GM19328 (cell line): ENCODE data around the gene KARS1.

Source experiments
- ATAC-seq: cut with Tn5 transposase; IDR thresholded peaks from one replicate; pipeline ENCODE4 v1.9.1; 2021; ENCODE audit warnings: mild to moderate bottlenecking, moderate library complexity; ENCODE audit not compliant: unreplicated experiment

KARS1 gene

DNA sequence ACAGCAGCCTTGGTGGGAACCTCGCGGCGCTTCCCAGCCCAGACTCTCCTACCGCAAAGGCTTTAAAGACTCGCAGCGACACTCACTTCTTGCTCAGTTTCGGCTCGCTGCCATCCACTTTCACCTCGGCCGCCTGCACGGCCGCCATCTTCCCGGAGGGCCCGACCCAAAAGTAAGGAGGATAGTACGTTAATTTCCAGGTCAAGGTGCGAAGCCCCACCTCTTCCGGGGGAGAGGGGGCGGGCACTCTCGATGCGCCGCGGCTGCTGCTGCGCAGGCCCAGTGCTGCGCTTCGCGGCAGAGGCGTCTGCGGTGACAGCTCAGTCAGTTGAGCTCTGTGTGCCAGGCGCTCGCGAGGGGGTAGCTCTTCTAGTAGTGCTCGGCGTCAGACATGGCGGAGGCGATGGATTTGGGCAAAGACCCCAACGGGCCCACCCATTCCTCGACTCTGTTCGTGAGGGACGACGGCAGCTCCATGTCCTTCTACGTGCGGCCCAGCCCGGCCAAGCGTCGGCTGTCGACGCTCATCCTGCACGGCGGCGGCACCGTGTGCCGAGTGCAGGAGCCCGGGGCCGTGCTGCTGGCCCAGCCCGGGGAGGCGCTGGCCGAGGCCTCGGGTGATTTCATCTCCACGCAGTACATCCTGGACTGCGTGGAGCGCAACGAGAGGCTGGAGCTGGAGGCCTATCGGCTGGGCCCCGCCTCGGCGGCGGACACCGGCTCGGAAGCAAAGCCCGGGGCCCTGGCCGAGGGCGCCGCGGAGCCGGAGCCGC is at the start of gene KARS1, which contains the start of gene TERF2IP:
Gene KARS1 (minus strand): TSS at position 174 of the 773 bp plus-strand sequence. CDS start 26 bp downstream, at position 148.
Gene TERF2IP (plus strand): TSS at position 282 of the 773 bp plus-strand sequence. CDS start 110 bp downstream, at position 392.
- peak; percentile 86 for ATAC-seq

DNA sequence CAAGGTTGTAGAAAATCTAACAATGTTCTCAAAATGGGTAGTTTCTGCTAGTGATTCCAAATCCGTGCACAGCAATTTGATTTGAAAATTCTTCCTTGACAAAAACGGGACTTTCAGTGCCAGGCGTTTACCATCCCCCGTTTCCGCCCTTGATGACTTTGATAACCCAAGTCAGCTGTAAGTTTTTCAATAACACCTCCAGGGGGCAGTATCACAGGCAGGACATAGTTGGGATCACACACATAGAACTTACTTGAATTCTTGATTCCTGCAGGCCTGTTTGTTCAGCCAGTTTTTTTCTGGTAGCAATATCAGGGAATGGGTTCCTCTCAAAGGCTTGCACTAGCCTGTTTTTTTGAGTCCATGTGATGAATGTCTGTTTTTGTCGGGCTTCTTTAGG is 48.2 kb upstream of the KARS1 start:
- no peak for ATAC-seq

DNA sequence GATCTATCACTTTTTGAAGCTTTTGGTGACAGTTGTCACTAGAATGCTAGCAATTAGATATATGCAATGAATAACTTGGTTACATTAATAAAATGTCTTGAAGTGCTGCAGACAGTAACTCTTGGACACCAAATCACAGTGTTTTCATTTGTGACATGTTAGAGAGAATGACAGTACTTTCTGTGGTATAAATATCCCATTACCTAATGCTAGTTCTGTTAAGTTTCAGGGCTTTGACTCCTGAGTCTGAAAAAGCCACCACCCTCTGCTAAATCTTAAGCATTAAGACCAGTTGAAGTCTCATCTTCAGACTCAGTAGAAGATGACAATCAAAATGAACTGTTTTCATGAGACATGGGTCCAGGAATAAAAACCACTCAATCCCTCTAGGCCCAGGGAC is 39.9 kb upstream of the KARS1 start:
- no peak for ATAC-seq

- no peak for ATAC-seq
Measured at GRCh38 chr16:75682308-75682707, 34.8 kb upstream of the KARS1 start.

DNA sequence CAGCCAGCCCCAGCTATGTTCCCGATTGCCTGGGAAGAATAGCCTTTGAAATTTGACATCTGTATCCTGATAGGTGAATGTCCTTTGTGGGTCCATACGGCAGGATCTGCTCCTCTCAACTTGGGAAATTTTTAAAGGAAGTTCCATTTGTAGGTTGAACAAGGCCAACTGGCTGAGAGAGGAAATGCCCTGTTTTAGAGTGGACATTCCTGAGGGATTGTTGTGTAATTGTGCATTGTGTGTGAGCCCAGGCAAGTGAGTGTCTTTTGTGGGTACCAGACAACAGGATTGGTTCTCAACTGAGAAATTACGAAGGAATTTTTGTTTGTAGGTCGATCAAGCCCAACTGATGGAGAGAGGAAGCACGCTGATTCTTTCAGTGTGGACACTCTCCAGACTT is 31.9 kb upstream of the KARS1 start:
- ATAC-seq: no peak

DNA sequence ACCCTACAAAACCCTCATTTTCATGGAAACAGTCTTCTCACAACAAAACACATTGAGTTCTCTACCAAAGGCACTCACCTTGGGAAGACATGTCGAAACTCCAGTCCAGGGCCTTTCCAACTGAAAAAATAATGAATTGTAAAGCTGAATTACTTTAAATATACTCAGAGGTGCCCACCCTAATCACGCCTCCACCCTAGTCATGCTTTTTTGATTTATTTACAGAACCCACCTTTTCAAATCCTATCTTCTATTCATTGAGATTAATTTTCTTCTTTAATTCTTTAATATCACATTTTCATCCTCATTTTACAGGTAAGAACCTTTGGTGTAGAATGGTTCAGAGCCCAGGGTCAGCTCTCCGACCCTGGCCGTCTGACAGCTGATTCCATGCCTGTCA is 29.4 kb upstream of the KARS1 start, which contains the start of gene CPHXL2:
Gene CPHXL2 (minus strand): TSS at position 101 of the 400 bp plus-strand sequence. CDS start 10 bp downstream, at position 91.
- ATAC-seq: no peak

DNA sequence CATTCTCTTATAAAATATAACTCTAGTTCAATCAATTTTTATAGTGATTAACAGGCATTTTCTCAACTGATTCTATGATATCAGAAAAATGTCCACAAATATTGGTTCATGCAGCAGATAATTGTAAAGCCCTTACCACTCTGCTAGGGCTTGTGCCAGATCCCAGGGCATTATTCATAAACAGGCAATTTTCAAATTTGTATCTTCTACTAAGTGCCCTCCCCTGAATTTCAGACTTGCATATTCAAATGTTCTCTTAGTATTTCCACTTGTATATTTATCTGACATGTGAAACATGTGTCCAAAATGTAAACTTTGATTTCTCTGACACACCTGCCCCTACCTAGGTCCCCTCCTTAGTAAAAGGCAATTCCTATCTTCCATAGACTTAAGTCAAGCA is 20.0 kb upstream of the KARS1 start:
- no peak for ATAC-seq

- ATAC-seq: no peak
Measured at GRCh38 chr16:75660726-75661302, 13.3 kb upstream of the KARS1 start.

DNA sequence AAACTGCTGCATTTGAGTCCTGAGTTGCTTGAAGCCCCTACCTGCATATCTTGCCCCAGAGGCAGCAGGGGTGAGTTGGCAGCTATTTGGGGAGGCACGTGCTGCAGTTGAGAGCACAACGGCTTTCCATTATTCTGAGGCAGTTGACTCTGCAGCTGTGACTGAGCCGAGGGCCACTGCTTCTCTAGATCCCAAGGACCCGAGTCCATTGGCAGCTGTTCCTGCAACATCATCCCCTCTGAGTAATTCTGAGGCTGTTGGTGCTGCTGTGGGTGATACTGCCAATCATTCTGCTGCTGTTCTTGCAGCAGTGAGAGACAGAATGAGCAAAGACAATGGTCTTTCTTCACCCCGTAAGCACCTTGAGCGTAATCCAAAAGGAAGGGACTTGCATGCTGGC is 12.9 kb upstream of the KARS1 start:
- ATAC-seq: no peak

- no peak for ATAC-seq
Measured at GRCh38 chr16:75658175-75658574, 10.7 kb upstream of the KARS1 start.

- ATAC-seq: no peak
Measured at GRCh38 chr16:75653922-75654321, 6.5 kb upstream of the KARS1 start.

- ATAC-seq: peak; percentile 18
Measured at GRCh38 chr16:75648265-75649076, 1.0 kb upstream of the KARS1 start.

DNA sequence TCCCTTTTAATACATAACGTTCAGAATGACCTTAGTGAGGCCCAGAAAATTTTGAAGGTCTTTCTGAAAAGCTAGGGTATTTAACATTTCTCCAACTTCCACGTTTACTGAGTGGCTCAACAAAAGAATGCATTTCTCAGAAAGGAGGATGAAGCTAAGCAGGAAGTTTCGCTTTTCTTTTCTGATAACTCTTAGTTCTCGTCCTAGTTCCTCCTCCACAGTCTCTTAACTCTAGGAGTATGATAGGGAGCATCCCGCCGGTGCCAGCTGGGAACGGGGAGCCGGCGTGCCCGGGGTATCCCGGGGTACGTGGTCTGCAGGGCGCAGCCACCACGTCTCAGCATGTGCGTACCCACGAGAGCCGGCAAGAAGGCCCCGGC is 363 bp downstream of the KARS1 start:
- ATAC-seq: peak; percentile 10

GRCh38 chr16:75644240-75645012 is 3.0 kb downstream of the KARS1 start:
- ATAC-seq: no peak

DNA sequence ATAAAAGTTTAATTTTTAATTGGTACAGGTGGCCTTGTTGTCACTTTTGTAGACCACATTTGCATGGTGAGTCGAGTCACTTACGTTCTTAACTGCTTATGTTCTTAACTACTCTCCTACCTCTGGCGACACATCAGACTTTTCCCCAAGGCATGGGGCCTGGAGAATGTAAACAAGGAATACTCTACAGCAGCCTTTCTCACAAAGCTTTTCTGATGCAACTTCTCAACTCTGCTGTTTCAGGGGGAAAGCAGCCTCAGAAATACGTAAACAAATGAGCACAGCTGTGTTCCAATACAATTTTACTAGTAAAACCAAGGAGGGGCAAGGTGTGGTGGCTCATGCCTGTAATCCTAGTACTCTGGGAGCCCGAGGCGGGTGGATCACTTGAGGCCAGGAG is 6.9 kb downstream of the KARS1 start:
- ATAC-seq: no peak

DNA sequence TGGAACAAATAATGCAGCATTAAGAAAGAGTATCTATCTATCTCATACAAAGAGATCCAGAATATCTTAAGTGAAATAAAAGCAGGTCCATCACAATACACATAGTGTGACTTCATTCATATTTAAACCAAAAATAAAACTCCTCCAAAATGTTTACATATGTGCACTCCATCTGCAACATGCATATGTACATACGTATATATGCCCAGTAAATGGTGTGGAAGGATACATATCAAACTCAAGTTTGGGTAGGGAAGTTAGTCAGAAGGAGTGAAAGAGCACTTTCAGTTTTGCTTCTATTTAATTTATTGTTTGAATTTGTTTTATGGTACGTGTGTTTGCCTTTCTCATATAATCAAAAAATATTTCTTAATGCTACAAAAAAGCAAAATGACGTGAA is 12.4 kb downstream of the KARS1 start:
- ATAC-seq: no peak

DNA sequence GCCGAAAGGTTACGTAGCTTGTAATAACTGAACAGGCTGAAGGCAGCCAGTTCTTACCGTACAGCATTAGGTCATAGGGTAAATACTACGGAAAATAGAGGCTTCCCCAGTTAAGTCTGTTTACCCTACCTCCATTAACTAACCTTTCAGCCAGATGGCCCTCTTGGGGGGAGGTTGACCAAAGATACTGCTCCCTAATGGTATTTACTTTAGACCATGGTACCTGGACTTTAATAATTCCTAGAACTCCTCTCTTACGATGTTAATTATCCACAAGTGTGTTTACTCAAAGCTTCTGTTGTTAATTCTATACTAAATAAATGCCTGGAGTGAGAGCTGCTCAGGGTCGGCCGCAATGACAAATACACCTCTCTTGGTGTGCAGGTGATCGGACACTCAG is 14.6 kb downstream of the KARS1 start:
- no peak for ATAC-seq

DNA sequence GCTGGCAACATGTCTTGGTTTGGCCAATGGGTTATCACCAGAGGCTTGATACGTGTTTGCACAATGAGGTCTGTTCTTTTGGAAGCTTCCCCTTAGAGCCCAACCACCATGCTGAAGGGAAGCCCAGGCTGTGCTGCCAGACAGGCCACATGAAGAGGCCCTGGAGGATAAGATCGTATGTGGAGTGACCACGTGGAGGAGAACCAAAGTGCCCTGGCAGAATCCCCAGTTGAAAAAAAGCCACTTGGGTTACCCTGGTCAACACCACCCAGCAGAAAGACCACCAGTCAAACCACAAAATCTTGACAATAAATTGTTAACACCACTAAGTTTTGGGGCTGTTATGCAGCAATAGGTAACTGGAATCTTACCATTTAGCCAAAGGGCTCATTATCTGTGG is 17.4 kb downstream of the KARS1 start:
- ATAC-seq: no peak

GRCh38 chr16:75629132-75629531 is 18.3 kb downstream of the KARS1 start:
- ATAC-seq: no peak

DNA sequence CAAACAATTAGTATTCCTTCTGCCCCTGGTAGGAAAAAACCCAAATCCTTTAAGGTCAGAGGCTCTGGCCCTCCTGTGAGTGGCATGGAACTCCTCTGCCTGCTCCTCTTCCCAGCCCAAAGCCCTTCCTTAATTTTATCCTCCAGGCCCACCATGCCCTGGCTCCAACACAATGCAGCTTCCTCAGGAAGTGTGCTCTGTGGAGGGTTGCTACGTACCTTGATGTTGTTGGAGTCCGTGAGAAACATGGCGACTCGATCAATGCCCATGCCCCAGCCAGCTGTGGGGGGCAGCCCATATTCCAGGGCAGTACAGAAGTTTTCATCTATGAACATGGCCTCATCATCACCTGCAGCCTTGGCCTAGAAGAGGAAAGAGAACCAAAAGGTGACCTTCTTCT is 19.1 kb downstream of the KARS1 start:
- no peak for ATAC-seq

GRCh38 chr16:75627851-75628250 is 19.6 kb downstream of the KARS1 start:
- ATAC-seq: no peak
